ENCODE measurements around the gene DYNLT5. TPM values are rescaled to one million over a fixed set of nuclear protein-coding genes. Genes with fewer than 3 reads are reported as not detected.
A peak's percentile ranks its signal among the peaks of the same experiment; 100 is the strongest.
"Not testable (repeated sequence)": the region's sequence is repeated elsewhere in the genome, so short reads cannot be mapped to it uniquely, and the experiment has no call there.

Gene DYNLT5
- polyA plus RNA-seq, 1 donor (not counting 4 experiments of a cell fraction or from before 2014, with no cell fraction given), result not detected

- Histone ChIP-seq H3K9ac (ENCODE audit: control insufficient read depth, extremely low read depth, insufficient read depth, low read length) (no peak overlapping the region), H3K27ac (ENCODE audit: control insufficient read depth, insufficient read depth, low read length) (no peak overlapping the region), H3K4me1 (ENCODE audit: control insufficient read depth, extremely low read depth, insufficient read depth, low read length) (peaks cover 6% of the 10 kb centered on the region), H3K4me3 (ENCODE audit: control insufficient read depth in 2 of 3, extremely low read depth in 1 of 3, insufficient read depth in 2 of 3, low read depth in 1 of 3, low read length in 3 of 3) (no peak overlapping the region), H3K79me2 (ENCODE audit: control insufficient read depth, insufficient read depth, low read length) (no peaks in the 10 kb centered on the region), H3K4me2 (ENCODE audit: control insufficient read depth, extremely low read depth, insufficient read depth, low read depth, low read length) (no peak overlapping the region), H3K27me3 (ENCODE audit: control insufficient read depth, extremely low read depth, insufficient read depth, low read length) (no peaks in the 10 kb centered on the region), H4K20me1 (ENCODE audit: control insufficient read depth, extremely low read depth, insufficient read depth, low read length) (no peaks in the 10 kb centered on the region), H3K9me3 (ENCODE audit: control insufficient read depth, low read depth, low read length) (no peaks in the 10 kb centered on the region), H2AFZ (ENCODE audit: control insufficient read depth, low read length) (no peak overlapping the region), H3K9me1 (ENCODE audit: control insufficient read depth, extremely low read depth, insufficient read depth, low read length) (no peaks in the 10 kb centered on the region), H3K36me3 (ENCODE audit: control insufficient read depth in 2 of 2, extremely low read depth in 1 of 2, insufficient read depth in 2 of 2, low read length in 2 of 2) (no peaks in the 10 kb centered on the region)
- dilution Hi-C loops (cut with MboI; ENCODE audit: extremely low pct_ligation_motif_present, low sequenced_read_pairs), result no loop called here
- TF ChIP-seq CTCF (optimal IDR thresholded peaks at IDR 0.05 in 1 of 3, IDR thresholded peaks at IDR 0.05 in 1 of 3, conservative IDR thresholded peaks at IDR 0.05 in 1 of 3; ENCODE audit: extremely low read depth in 1 of 3, insufficient read depth in 2 of 3, low read length in 3 of 3), result peak; percentile 73 to 97 (median 95)
- TF ChIP-seq EZH2 (IDR thresholded peaks at IDR 0.05; ENCODE audit: low read length), result no peak
- DNase-seq (ENCODE audit: low read depth, low spot score) (peak; percentile 9), FAIRE-seq (peak; percentile 84)
Measured at GRCh38 chr1:66725885-66726665, 26.2 kb upstream of the DYNLT5 start.

DNA sequence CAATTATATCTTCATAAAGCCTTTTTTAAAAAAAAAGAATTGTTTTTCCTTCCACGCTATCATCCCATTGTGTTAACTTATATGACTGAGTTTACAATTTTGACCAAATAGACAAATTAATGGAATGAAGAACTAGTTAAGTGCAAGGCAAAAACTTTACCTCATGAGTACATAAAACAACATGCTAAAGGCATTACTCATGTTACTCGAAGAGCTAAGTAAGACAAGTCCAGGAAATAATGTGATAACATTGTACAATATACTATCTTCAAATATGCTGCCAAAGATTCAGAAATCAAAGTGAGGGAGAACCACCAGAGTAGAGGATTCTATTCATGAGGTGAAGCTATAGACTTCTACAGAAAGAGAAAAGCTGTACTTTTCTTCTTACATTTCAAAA is 24.2 kb upstream of the DYNLT5 start:
- no peak for DNase-seq (ENCODE audit: low read depth, low spot score)
- peak; percentile 64 for FAIRE-seq
- Histone ChIP-seq H3K9me3 (ENCODE audit: control insufficient read depth, low read depth, low read length) (no peaks in the 10 kb centered on the region), H3K9ac (ENCODE audit: control insufficient read depth, extremely low read depth, insufficient read depth, low read length) (no peak overlapping the region), H3K79me2 (ENCODE audit: control insufficient read depth, insufficient read depth, low read length) (no peaks in the 10 kb centered on the region), H3K36me3 (ENCODE audit: control insufficient read depth in 2 of 2, extremely low read depth in 1 of 2, insufficient read depth in 2 of 2, low read length in 2 of 2) (no peaks in the 10 kb centered on the region), H3K9me1 (ENCODE audit: control insufficient read depth, extremely low read depth, insufficient read depth, low read length) (no peaks in the 10 kb centered on the region), H3K4me3 (ENCODE audit: control insufficient read depth in 2 of 3, extremely low read depth in 1 of 3, insufficient read depth in 2 of 3, low read depth in 1 of 3, low read length in 3 of 3) (no peak overlapping the region), H2AFZ (ENCODE audit: control insufficient read depth, low read length) (no peak overlapping the region), H4K20me1 (ENCODE audit: control insufficient read depth, extremely low read depth, insufficient read depth, low read length) (no peaks in the 10 kb centered on the region), H3K27ac (ENCODE audit: control insufficient read depth, insufficient read depth, low read length) (no peak overlapping the region), H3K4me2 (ENCODE audit: control insufficient read depth, extremely low read depth, insufficient read depth, low read depth, low read length) (no peak overlapping the region), H3K27me3 (ENCODE audit: control insufficient read depth, extremely low read depth, insufficient read depth, low read length) (no peaks in the 10 kb centered on the region), H3K4me1 (ENCODE audit: control insufficient read depth, extremely low read depth, insufficient read depth, low read length) (peaks cover 12% of the 10 kb centered on the region)
- TF ChIP-seq EZH2 (IDR thresholded peaks at IDR 0.05; ENCODE audit: low read length), result no peak
- dilution Hi-C loops (cut with MboI; ENCODE audit: extremely low pct_ligation_motif_present, low sequenced_read_pairs), result no loop called here

- H3K9me3 ChIP-seq (ENCODE audit: control insufficient read depth, low read depth, low read length); H3K79me2 ChIP-seq (ENCODE audit: control insufficient read depth, insufficient read depth, low read length); H3K36me3 ChIP-seq (ENCODE audit: control insufficient read depth in 2 of 2, extremely low read depth in 1 of 2, insufficient read depth in 2 of 2, low read length in 2 of 2); H3K9me1 ChIP-seq (ENCODE audit: control insufficient read depth, extremely low read depth, insufficient read depth, low read length); FAIRE-seq; H3K4me2 ChIP-seq (ENCODE audit: control insufficient read depth, extremely low read depth, insufficient read depth, low read depth, low read length); dilution Hi-C loops (cut with MboI; ENCODE audit: extremely low pct_ligation_motif_present, low sequenced_read_pairs); DNase-seq (ENCODE audit: low read depth, low spot score); H3K4me3 ChIP-seq (ENCODE audit: control insufficient read depth in 2 of 3, extremely low read depth in 1 of 3, insufficient read depth in 2 of 3, low read depth in 1 of 3, low read length in 3 of 3); H4K20me1 ChIP-seq (ENCODE audit: control insufficient read depth, extremely low read depth, insufficient read depth, low read length); H3K9ac ChIP-seq (ENCODE audit: control insufficient read depth, extremely low read depth, insufficient read depth, low read length); H3K27me3 ChIP-seq (ENCODE audit: control insufficient read depth, extremely low read depth, insufficient read depth, low read length); H2AFZ ChIP-seq (ENCODE audit: control insufficient read depth, low read length): not testable (repeated sequence)
- Histone ChIP-seq H3K27ac (ENCODE audit: control insufficient read depth, insufficient read depth, low read length) (peak overlapping the region; percentile 21), H3K4me1 (ENCODE audit: control insufficient read depth, extremely low read depth, insufficient read depth, low read length) (peaks cover 19% of the 10 kb centered on the region)
Measured at GRCh38 chr1:66728716-66729115, 23.5 kb upstream of the DYNLT5 start.

Measured in keratinocyte (primary cell).